Measurements from ENCODE around the gene CCDC51.

CCDC51 gene

GRCh38 chr3:48459331-48459730 lies 19.4 kb upstream of the CCDC51 start:
- DNase-seq (ENCODE audit: insufficient read length, low spot score) (no peak), FAIRE-seq (no peak)
- TF ChIP-seq POLR2A (IDR thresholded peaks at IDR 0.05; ENCODE audit: low read depth, low read length) = no peak

- DNase-seq (ENCODE audit: insufficient read length, low spot score) = no peak
- no peak for TF ChIP-seq POLR2A (IDR thresholded peaks at IDR 0.05; ENCODE audit: low read depth, low read length)
- FAIRE-seq = no peak
These were observed 16.5 kb upstream of the CCDC51 start for GRCh38 chr3:48456456-48456855.

GRCh38 chr3:48451270-48451669 lies 11.4 kb upstream of the CCDC51 start:
- no peak for TF ChIP-seq POLR2A (IDR thresholded peaks at IDR 0.05; ENCODE audit: low read depth, low read length)
- FAIRE-seq (no peak), DNase-seq (ENCODE audit: insufficient read length, low spot score) (no peak)

- FAIRE-seq (no peak), DNase-seq (ENCODE audit: insufficient read length, low spot score) (peak; percentile 84)
- peak; percentile 96 for TF ChIP-seq POLR2A (IDR thresholded peaks at IDR 0.05; ENCODE audit: low read depth, low read length)
These were observed 6.7 kb upstream of the CCDC51 start, which contains the start of gene ATRIP for GRCh38 chr3:48446425-48447193. TSS of gene ATRIP (plus strand) at chr3:48446737. CDS start at chr3:48446846, 109 bp downstream.

- no peak for TF ChIP-seq POLR2A (IDR thresholded peaks at IDR 0.05; ENCODE audit: low read depth, low read length)
- DNase-seq (ENCODE audit: insufficient read length, low spot score) (no peak), FAIRE-seq (no peak)
These were observed 6.1 kb upstream of the CCDC51 start for GRCh38 chr3:48446043-48446424.

GRCh38 chr3:48445277-48445882 lies 5.5 kb upstream of the CCDC51 start:
- TF ChIP-seq POLR2A (IDR thresholded peaks at IDR 0.05; ENCODE audit: low read depth, low read length) = no peak
- FAIRE-seq (no peak), DNase-seq (ENCODE audit: insufficient read length, low spot score) (no peak)

GRCh38 chr3:48441940-48442339 lies 2.0 kb upstream of the CCDC51 start:
- no peak for TF ChIP-seq POLR2A (IDR thresholded peaks at IDR 0.05; ENCODE audit: low read depth, low read length)
- DNase-seq (ENCODE audit: insufficient read length, low spot score) = no peak
- FAIRE-seq = no peak

GRCh38 chr3:48440590-48440958 lies 655 bp upstream of the CCDC51 start:
- FAIRE-seq (no peak), DNase-seq (ENCODE audit: insufficient read length, low spot score) (no peak)
- no peak for TF ChIP-seq POLR2A (IDR thresholded peaks at IDR 0.05; ENCODE audit: low read depth, low read length)

GRCh38 chr3:48437812-48438211 lies 2.1 kb downstream of the CCDC51 start:
- DNase-seq (ENCODE audit: insufficient read length, low spot score) = no peak
- TF ChIP-seq POLR2A (IDR thresholded peaks at IDR 0.05; ENCODE audit: low read depth, low read length) = no peak
- FAIRE-seq = no peak

GRCh38 chr3:48436855-48437254 lies 3.1 kb downstream of the CCDC51 start:
- DNase-seq (ENCODE audit: insufficient read length, low spot score) (no peak), FAIRE-seq (no peak)
- TF ChIP-seq POLR2A (IDR thresholded peaks at IDR 0.05; ENCODE audit: low read depth, low read length) = no peak

GRCh38 chr3:48436477-48436787 lies 3.5 kb downstream of the CCDC51 start:
- TF ChIP-seq POLR2A (IDR thresholded peaks at IDR 0.05; ENCODE audit: low read depth, low read length) = no peak
- DNase-seq (ENCODE audit: insufficient read length, low spot score) (no peak), FAIRE-seq (no peak)

GRCh38 chr3:48435774-48436476 lies 4.0 kb downstream of the CCDC51 start:
- no peak for TF ChIP-seq POLR2A (IDR thresholded peaks at IDR 0.05; ENCODE audit: low read depth, low read length)
- no peak for FAIRE-seq

GRCh38 chr3:48435223-48435595 lies 4.7 kb downstream of the CCDC51 start:
- FAIRE-seq (no peak), DNase-seq (ENCODE audit: insufficient read length, low spot score) (no peak)
- TF ChIP-seq POLR2A (IDR thresholded peaks at IDR 0.05; ENCODE audit: low read depth, low read length) = no peak

More at GRCh38 chr3:48435774-48436476, 4.0 kb downstream of the CCDC51 start:
- peak; percentile 88 for DNase-seq (ENCODE audit: insufficient read length, low spot score)

GRCh38 chr3:48434591-48435222 lies 5.2 kb downstream of the CCDC51 start:
- no peak for FAIRE-seq
- TF ChIP-seq POLR2A (IDR thresholded peaks at IDR 0.05; ENCODE audit: low read depth, low read length) = no peak
- no peak for DNase-seq (ENCODE audit: insufficient read length, low spot score)
